Kidney tubule cell (primary cell): ENCODE data around the gene MAGOH.
"Not testable (repeated sequence)": the region's sequence is repeated elsewhere in the genome, so short reads cannot be mapped to it uniquely, and the experiment has no call there.

Source experiments
- DNase-seq: peaks from one replicate; pipeline ENCODE4 v3.0.0-alpha.2; 2018; ENCODE audit warnings: low spot score

MAGOH gene

GRCh38 chr1:53238197-53239155 is at the start of gene MAGOH:
Gene MAGOH, minus strand, starts transcription at chr1:53238518. Its CDS starts 70 bp downstream, at chr1:53238448.
- peak; percentile 96 for DNase-seq

GRCh38 chr1:53286955-53287354 is 48.6 kb upstream of the MAGOH start:
- peak; percentile 24 for DNase-seq

- no peak for DNase-seq
Measured at GRCh38 chr1:53285969-53286760, 47.8 kb upstream of the MAGOH start.

GRCh38 chr1:53285546-53285945 is 47.2 kb upstream of the MAGOH start:
- no peak for DNase-seq

- DNase-seq: no peak
Measured at GRCh38 chr1:53284224-53285020, 46.1 kb upstream of the MAGOH start.

GRCh38 chr1:53283156-53283555 is 44.8 kb upstream of the MAGOH start:
- DNase-seq: not testable (repeated sequence)

- no peak for DNase-seq
Measured at GRCh38 chr1:53281133-53281532, 42.8 kb upstream of the MAGOH start.

- DNase-seq: no peak
Measured at GRCh38 chr1:53280496-53280895, 42.2 kb upstream of the MAGOH start.

- no peak for DNase-seq
Measured at GRCh38 chr1:53279296-53280200, 41.2 kb upstream of the MAGOH start.

GRCh38 chr1:53278298-53278725 is 40.0 kb upstream of the MAGOH start:
- peak; percentile 47 for DNase-seq

GRCh38 chr1:53277326-53277725 is 39.0 kb upstream of the MAGOH start:
- DNase-seq: no peak

GRCh38 chr1:53276902-53277281 is 38.6 kb upstream of the MAGOH start:
- DNase-seq: no peak

- no peak for DNase-seq
Measured at GRCh38 chr1:53276153-53276901, 38.0 kb upstream of the MAGOH start.

- no peak for DNase-seq
Measured at GRCh38 chr1:53275566-53275965, 37.2 kb upstream of the MAGOH start.

GRCh38 chr1:53274541-53275185 is 36.3 kb upstream of the MAGOH start:
- no peak for DNase-seq

- DNase-seq: no peak
Measured at GRCh38 chr1:53274026-53274425, 35.7 kb upstream of the MAGOH start.

- peak; percentile 48 for DNase-seq
Measured at GRCh38 chr1:53273526-53273925, 35.2 kb upstream of the MAGOH start.

GRCh38 chr1:53272349-53272748 is 34.0 kb upstream of the MAGOH start:
- DNase-seq: no peak

GRCh38 chr1:53271446-53272090 is 33.2 kb upstream of the MAGOH start:
- no peak for DNase-seq
